PC-3 (cell line): ENCODE data around the gene CTBP2. TPM values are rescaled to one million over a fixed set of nuclear protein-coding genes. Genes with fewer than 3 reads are reported as not detected.

ENCODE experiments used
- ATAC-seq: fragments of 200-7000 bp; cut with Tn5 transposase; 2 replicates; pipeline ENCODE4 v1.9.1; 2020; ENCODE audit warnings: mild to moderate bottlenecking, moderate library complexity
- BruUV-seq: library from RNA; stranded (reverse); fragments of 400-500 nt; replicated peaks from 2 replicates; lab custom pipeline; 2021; lab: Mats Ljungman, UMichigan
- CTCF ChIA-PET: fragments of 300-600 bp; sonication (Branson Sonifier 250); formaldehyde crosslinking; loops from one replicate; lab custom pipeline; 2022; ENCODE audit warnings: antibody characterized with exemption; lab: Charles Lee
- POLR2A ChIA-PET: fragments of 300-600 bp; sonication (Branson Sonifier 250); formaldehyde crosslinking; loops from one replicate; lab custom pipeline; 2022; ENCODE audit warnings: antibody characterized with exemption; ENCODE audit not compliant: unreplicated experiment; lab: Charles Lee
- DNase-seq: peaks from one replicate; pipeline ENCODE4 v3.0.0-alpha.2; 2015
- H2AFZ ChIP-seq: fragments of 300-600 bp; sonication (generic); 2 replicates; pipeline ENCODE4 v1.6.0; 2016; ENCODE audit warnings: antibody characterized with exemption, low read length
- H3F3A ChIP-seq: fragments of 300-600 bp; sonication (generic); one replicate; pipeline ENCODE4 v1.6.0; 2017; ENCODE audit warnings: antibody characterized with exemption, low read length, control low read depth, mild to moderate bottlenecking; ENCODE audit not compliant: unreplicated experiment
- H3K27ac ChIP-seq: fragments of 300-600 bp; sonication (generic); 2 replicates; pipeline ENCODE4 v1.5.1; 2016; ENCODE audit warnings: mild to moderate bottlenecking, low read length
- H3K27me3 ChIP-seq: fragments of 300-600 bp; sonication (generic); 2 replicates; pipeline ENCODE4 v1.6.1; 2016; ENCODE audit warnings: low read length, mixed read lengths
- H3K36me3 ChIP-seq: fragments of 300-600 bp; sonication (generic); 2 replicates; pipeline ENCODE4 v1.6.1; 2016; ENCODE audit warnings: low read depth, mixed run types, low read length, mixed read lengths
- H3K4me1 ChIP-seq: fragments of 300-600 bp; sonication (generic); 2 replicates; pipeline ENCODE4 v1.5.1; 2016; ENCODE audit warnings: low read length; ENCODE audit not compliant: insufficient read depth
- H3K4me2 ChIP-seq: fragments of 300-600 bp; sonication (generic); 2 replicates; pipeline ENCODE4 v1.6.0; 2016; ENCODE audit warnings: low read length
- H3K4me3 ChIP-seq: fragments of 300-600 bp; sonication (generic); 2 replicates; pipeline ENCODE4 v1.5.1; 2016; ENCODE audit warnings: mild to moderate bottlenecking, low read length, mixed read lengths
- H3K79me2 ChIP-seq: fragments of 300-600 bp; sonication (generic); 2 replicates; pipeline ENCODE4 v1.6.1; 2017; ENCODE audit warnings: low read length, mixed read lengths
- H3K9ac ChIP-seq: fragments of 300-600 bp; sonication (generic); 2 replicates; pipeline ENCODE4 v1.6.0; 2016; ENCODE audit warnings: mild to moderate bottlenecking, low read length
- H3K9me2 ChIP-seq: fragments of 300-600 bp; sonication (generic); replicated peaks from 2 replicates; pipeline ENCODE4 v1.6.1; 2016; ENCODE audit warnings: mixed run types, low read length, mixed read lengths
- H3K9me3 ChIP-seq: fragments of 300-600 bp; sonication (generic); 2 replicates; pipeline ENCODE4 v1.6.1; 2016; ENCODE audit warnings: low read length, mixed read lengths
- H4K20me1 ChIP-seq: fragments of 300-600 bp; sonication (generic); 2 replicates; pipeline ENCODE4 v1.6.1; 2016; ENCODE audit warnings: low read length, mixed read lengths
- EZH2 ChIP-seq: fragments of 300-600 bp; sonication (generic); IDR thresholded peaks from one replicate; pipeline ENCODE4 v1.6.1; 2017; ENCODE audit warnings: antibody characterized with exemption, mild to moderate bottlenecking, low read length; ENCODE audit not compliant: unreplicated experiment
- EZH2phosphoT487 ChIP-seq: fragments of 300-600 bp; sonication (generic); IDR thresholded peaks from 2 replicates; pipeline ENCODE4 v1.6.1; 2018; ENCODE audit warnings: mild to moderate bottlenecking, antibody characterized with exemption, low read length, borderline replicate concordance
- intact Hi-C: fragments of 100-400 bp; cut with micrococcal nuclease; formaldehyde crosslinking; loops from 2 replicates; pipeline ENCODE4 v1.9.0; 2023
- total RNA-seq: library from RNA; depleted of rRNA; stranded (reverse); fragments of >200 nt; gene quantifications from 2 replicates; pipeline ENCODE4 v1.2.3, GENCODE V29; 2014
- TF ChIP-seq, protein P1 (sequence below): fragments of 300-600 bp; sonication (generic); conservative IDR thresholded peaks from 2 replicates; pipeline ENCODE4 v1.5.1; 2017; ENCODE audit warnings: antibody characterized with exemption, low read depth, mild to moderate bottlenecking, low read length

Gene CTBP2
- total RNA-seq, 1 experiment from 2014 or later = 78.9 TPM

DNA sequence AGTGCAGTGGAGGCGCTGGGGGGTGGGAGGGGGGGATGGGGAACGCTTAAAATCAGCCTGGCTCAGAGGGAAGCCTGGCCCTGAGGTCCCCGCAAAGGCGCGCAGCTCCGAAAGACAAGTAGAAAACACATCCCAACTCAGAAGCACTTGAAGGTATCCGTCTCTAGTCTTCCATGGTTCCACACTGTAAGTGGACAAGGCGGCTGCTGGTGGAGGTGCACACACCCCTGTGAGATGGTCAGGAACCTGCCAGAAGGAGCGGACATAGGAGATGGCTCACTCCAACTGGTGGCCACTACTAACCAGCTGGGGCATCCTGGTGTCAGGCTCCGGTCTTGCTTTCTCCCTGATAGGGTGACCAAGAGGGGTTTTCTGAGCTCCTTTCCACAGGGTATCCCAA is 41.7 kb downstream of the CTBP2 start:
- Histone ChIP-seq H3F3A (no peaks in the 10 kb centered on the region), H2AFZ (no peak overlapping the region), H3K4me2 (no peak overlapping the region), H3K36me3 (peaks cover 17% of the 10 kb centered on the region), H3K4me3 (no peak overlapping the region), H3K9ac (no peak overlapping the region), H3K27me3 (no peaks in the 10 kb centered on the region), H3K27ac (no peak overlapping the region), H4K20me1 (no peaks in the 10 kb centered on the region), H3K4me1 (peaks cover 24% of the 10 kb centered on the region), H3K79me2 (peaks cover 95% of the 10 kb centered on the region), H3K9me3 (no peaks in the 10 kb centered on the region), H3K9me2 (no peaks in the 10 kb centered on the region)
- CTCF ChIA-PET = no interaction called here
- intact Hi-C loops = no loop called here
- TF ChIP-seq, protein P1, sequence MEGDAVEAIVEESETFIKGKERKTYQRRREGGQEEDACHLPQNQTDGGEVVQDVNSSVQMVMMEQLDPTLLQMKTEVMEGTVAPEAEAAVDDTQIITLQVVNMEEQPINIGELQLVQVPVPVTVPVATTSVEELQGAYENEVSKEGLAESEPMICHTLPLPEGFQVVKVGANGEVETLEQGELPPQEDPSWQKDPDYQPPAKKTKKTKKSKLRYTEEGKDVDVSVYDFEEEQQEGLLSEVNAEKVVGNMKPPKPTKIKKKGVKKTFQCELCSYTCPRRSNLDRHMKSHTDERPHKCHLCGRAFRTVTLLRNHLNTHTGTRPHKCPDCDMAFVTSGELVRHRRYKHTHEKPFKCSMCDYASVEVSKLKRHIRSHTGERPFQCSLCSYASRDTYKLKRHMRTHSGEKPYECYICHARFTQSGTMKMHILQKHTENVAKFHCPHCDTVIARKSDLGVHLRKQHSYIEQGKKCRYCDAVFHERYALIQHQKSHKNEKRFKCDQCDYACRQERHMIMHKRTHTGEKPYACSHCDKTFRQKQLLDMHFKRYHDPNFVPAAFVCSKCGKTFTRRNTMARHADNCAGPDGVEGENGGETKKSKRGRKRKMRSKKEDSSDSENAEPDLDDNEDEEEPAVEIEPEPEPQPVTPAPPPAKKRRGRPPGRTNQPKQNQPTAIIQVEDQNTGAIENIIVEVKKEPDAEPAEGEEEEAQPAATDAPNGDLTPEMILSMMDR = no peak
- TF ChIP-seq EZH2 (no peak), EZH2phosphoT487 (no peak)
- ATAC-seq (no peak), DNase-seq (no peak)
- no TSS peak for BruUV-seq
- POLR2A ChIA-PET = no interaction called here

DNA sequence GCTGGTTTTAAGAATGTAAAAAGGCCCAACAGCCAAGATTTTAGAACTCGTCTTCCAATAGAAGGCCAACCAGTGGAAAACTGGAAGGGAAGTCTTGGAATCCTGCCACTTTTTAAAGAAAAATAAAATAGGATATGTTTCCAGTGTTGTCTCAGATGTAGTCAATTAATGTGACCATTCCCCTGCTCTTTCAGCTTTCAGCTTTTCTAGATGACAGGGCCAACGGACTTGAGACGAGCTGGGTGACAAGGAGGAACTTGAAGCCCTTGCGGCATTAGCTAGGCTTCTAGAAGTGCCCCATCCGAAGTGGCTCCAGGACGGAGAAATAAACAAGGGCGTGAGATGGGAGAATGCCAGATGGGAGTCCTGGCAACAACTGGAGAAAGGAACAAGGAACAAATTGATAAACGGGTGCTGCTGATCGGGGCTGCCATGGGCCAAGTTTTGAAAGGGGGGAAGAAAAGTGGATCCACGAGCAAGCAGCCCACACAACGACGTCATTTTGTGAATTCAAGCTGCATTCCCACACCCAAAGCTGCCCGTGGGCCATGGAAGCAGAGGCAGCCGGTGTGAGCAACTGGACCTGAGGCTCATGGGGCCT is 42.3 kb downstream of the CTBP2 start:
- H3K36me3 ChIP-seq = peaks cover 17% of the 10 kb centered on the region
- TF ChIP-seq EZH2 (no peak), EZH2phosphoT487 (no peak)
- TF ChIP-seq, protein P1 = no peak
- no peak for DNase-seq
- ChIA-PET POLR2A (no interaction called here), CTCF (interaction anchor here (0.7 kb wide), 1 partner anchor 83 kb away, joined by 3 read pairs; no protein-coding TSS in a partner anchor)
- no peaks in the 10 kb centered on the region for H3K9me2 ChIP-seq
- H3F3A ChIP-seq = no peaks in the 10 kb centered on the region
- peaks cover 18% of the 10 kb centered on the region for H3K4me1 ChIP-seq
- H3K4me3 ChIP-seq = no peak overlapping the region
- intact Hi-C loops = no loop called here
- no peaks in the 10 kb centered on the region for H3K27me3 ChIP-seq
- no peaks in the 10 kb centered on the region for H3K9me3 ChIP-seq
- no TSS peak for BruUV-seq
- no peak for ATAC-seq
- no peak overlapping the region for H3K4me2 ChIP-seq
- H2AFZ ChIP-seq = no peak overlapping the region
- H4K20me1 ChIP-seq = no peaks in the 10 kb centered on the region
- peaks cover 96% of the 10 kb centered on the region for H3K79me2 ChIP-seq
- no peak overlapping the region for H3K9ac ChIP-seq
- no peak overlapping the region for H3K27ac ChIP-seq

DNA sequence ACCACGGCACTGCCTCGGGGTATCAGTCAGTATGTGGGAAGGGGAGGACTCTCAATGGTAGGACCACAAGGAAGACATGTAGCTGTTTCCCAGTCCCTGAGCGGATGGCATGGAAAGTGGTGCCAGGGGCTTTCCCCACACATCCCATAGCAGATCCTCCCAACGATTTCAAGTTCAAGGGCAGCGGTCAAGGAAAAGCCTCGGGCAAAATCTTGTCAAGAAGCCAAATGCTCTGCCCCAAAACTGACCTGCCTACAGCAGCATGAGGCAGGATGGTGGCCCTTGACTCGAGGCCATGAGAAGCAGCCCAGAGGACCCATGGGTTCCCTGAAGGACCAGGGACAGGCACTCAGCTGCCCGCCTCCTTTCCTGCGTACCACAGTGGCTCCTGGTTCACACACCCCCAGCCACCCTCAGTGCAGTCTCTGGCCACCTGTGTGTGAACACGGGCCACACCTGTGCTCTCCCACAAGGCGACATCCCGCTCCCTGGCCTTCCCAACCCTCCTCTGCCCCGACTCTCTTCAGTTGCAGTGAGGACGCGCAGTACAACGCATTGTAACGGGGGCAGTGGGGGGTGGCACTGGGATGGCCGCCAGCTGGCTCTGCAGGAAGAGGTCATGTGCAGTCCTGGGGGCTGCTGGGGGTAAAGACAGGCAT is 43.6 kb downstream of the CTBP2 start:
- TF ChIP-seq EZH2 (no peak), EZH2phosphoT487 (no peak)
- TF ChIP-seq, protein P1 = no peak
- H3K9me3 ChIP-seq = no peaks in the 10 kb centered on the region
- peaks cover 93% of the 10 kb centered on the region for H3K79me2 ChIP-seq
- H4K20me1 ChIP-seq = peaks cover under 1% of the 10 kb centered on the region; the same call in 1 of the 2 replicates
- peaks cover 8% of the 10 kb centered on the region for H3K36me3 ChIP-seq
- no peak overlapping the region for H3K4me2 ChIP-seq
- H3K27me3 ChIP-seq = no peaks in the 10 kb centered on the region
- H3K27ac ChIP-seq = no peak overlapping the region
- no peak for DNase-seq
- H3K4me3 ChIP-seq = no peak overlapping the region
- no peaks in the 10 kb centered on the region for H3F3A ChIP-seq
- BruUV-seq = no TSS peak
- ATAC-seq = no peak
- no peak overlapping the region for H3K9ac ChIP-seq
- POLR2A ChIA-PET = no interaction called here
- H2AFZ ChIP-seq = no peak overlapping the region
- H3K9me2 ChIP-seq = no peaks in the 10 kb centered on the region
- CTCF ChIA-PET = no interaction called here
- H3K4me1 ChIP-seq = peaks cover 11% of the 10 kb centered on the region
- intact Hi-C loops = no loop called here
